Measurements from ENCODE around the gene TGFBR2. TPM values are rescaled to one million over a fixed set of nuclear protein-coding genes. Genes with fewer than 3 reads are reported as not detected.

The TGFBR2 gene
- polyA plus RNA-seq, 3 donors, result 46.6 to 60.3 (median 57.0) TPM

GRCh38 chr3:30649572-30650318, 43.3 kb downstream of the TGFBR2 start:
- peak overlapping the region in 1 of 3 experiments; percentile 35 for H3K4me3 ChIP-seq (replicated peaks in 1 of 3; ENCODE audit: low read depth in 2 of 3, low read length in 3 of 3)
- Mint-ChIP-seq H3K9me3 (no peaks in the 10 kb centered on the region), H3K27me3 (ENCODE audit: low read depth in 3 of 3) (no peaks in the 10 kb centered on the region), H3K4me3 (peak overlapping the region; percentile 43 to 74), H3K4me1 (peaks cover 77% of the 10 kb centered on the region), H3K36me3 (peaks cover 90 to 93% of the 10 kb centered on the region in 2 donors), H3K27ac (peak overlapping the region; percentile 83 to 94 (median 91))
- H3K36me3 ChIP-seq (replicated peaks in 1 of 2; ENCODE audit: control insufficient read depth in 1 of 2, insufficient read depth in 2 of 2, low read length in 2 of 2), result peaks cover 51 to 86% of the 10 kb centered on the region in 2 donors
- DNase-seq, result peak; percentile 76 to 89 (median 89)
- intact Hi-C loops (cut with micrococcal nuclease), result loop anchor here in 1 of 2 donors (5.0 to 10.0 kb wide), 2 partner anchors 42 to 895 kb away; partner anchors contain the start of gene TGFBR2
- peaks cover 11% of the 10 kb centered on the region for H4K20me1 ChIP-seq (ENCODE audit: insufficient read depth, low read length)
- peak overlapping the region; percentile 49 to 89 for H3K27ac ChIP-seq (ENCODE audit: low read depth in 1 of 2, low read length in 2 of 2)
- H3K9ac ChIP-seq (ENCODE audit: insufficient read depth, low read length, poor library complexity, severe bottlenecking), result no peak overlapping the region
- peaks cover 74% of the 10 kb centered on the region for H3K79me2 ChIP-seq (ENCODE audit: insufficient read depth, low read length)
- no peak for TF ChIP-seq CTCF (IDR thresholded peaks at IDR 0.05)
- H3K9me3 ChIP-seq (replicated peaks in 1 of 2; ENCODE audit: control insufficient read depth in 1 of 2, insufficient read depth in 1 of 2, low read length in 2 of 2), result no peaks in the 10 kb centered on the region
- no peak overlapping the region for H2AFZ ChIP-seq (ENCODE audit: insufficient read depth, low read depth, low read length, poor library complexity, severe bottlenecking)
- peaks cover 66 to 72% of the 10 kb centered on the region in 2 donors for H3K4me1 ChIP-seq (ENCODE audit: control insufficient read depth in 1 of 2, insufficient read depth in 2 of 2, low read length in 2 of 2)
- WGBS (ENCODE audit: insufficient coverage), result 34% methylated on average over 6 of the region's 9 CpGs
- peak overlapping the region; percentile 46 for H3K4me2 ChIP-seq (replicated peaks; ENCODE audit: extremely low read depth, low read length, poor library complexity, severe bottlenecking)
- H3K27me3 ChIP-seq (ENCODE audit: control insufficient read depth in 2 of 2, insufficient read depth in 2 of 2, low read length in 2 of 2), result no peaks in the 10 kb centered on the region

- Mint-ChIP-seq H3K9me3 (no peaks in the 10 kb centered on the region), H3K27me3 (ENCODE audit: low read depth in 3 of 3) (no peaks in the 10 kb centered on the region), H3K27ac (peak overlapping the region; percentile 83 to 94 (median 88)), H3K4me1 (peaks cover 77% of the 10 kb centered on the region), H3K36me3 (peaks cover 89 to 91% of the 10 kb centered on the region in 2 donors), H3K4me3 (no peak overlapping the region)
- intact Hi-C loops (cut with micrococcal nuclease), result no loop called here
- no peak overlapping the region for H2AFZ ChIP-seq (ENCODE audit: insufficient read depth, low read depth, low read length, poor library complexity, severe bottlenecking)
- 100% methylated on average over 1 of the region's 2 CpGs for WGBS (ENCODE audit: insufficient coverage)
- H3K27ac ChIP-seq (ENCODE audit: low read depth in 1 of 2, low read length in 2 of 2), result peak overlapping the region; percentile 49 to 89
- H3K36me3 ChIP-seq (replicated peaks in 1 of 2; ENCODE audit: control insufficient read depth in 1 of 2, insufficient read depth in 2 of 2, low read length in 2 of 2), result peaks cover 52 to 83% of the 10 kb centered on the region in 2 donors
- no peak for DNase-seq
- peak overlapping the region in 1 of 3 experiments; percentile 35 for H3K4me3 ChIP-seq (replicated peaks in 1 of 3; ENCODE audit: low read depth in 2 of 3, low read length in 3 of 3)
- H3K9ac ChIP-seq (ENCODE audit: insufficient read depth, low read length, poor library complexity, severe bottlenecking), result no peak overlapping the region
- peaks cover 67% of the 10 kb centered on the region for H3K79me2 ChIP-seq (ENCODE audit: insufficient read depth, low read length)
- H3K4me2 ChIP-seq (replicated peaks; ENCODE audit: extremely low read depth, low read length, poor library complexity, severe bottlenecking), result no peak overlapping the region
- peaks cover 66 to 72% of the 10 kb centered on the region in 2 donors for H3K4me1 ChIP-seq (ENCODE audit: control insufficient read depth in 1 of 2, insufficient read depth in 2 of 2, low read length in 2 of 2)
- H3K27me3 ChIP-seq (ENCODE audit: control insufficient read depth in 2 of 2, insufficient read depth in 2 of 2, low read length in 2 of 2), result no peaks in the 10 kb centered on the region
- H4K20me1 ChIP-seq (ENCODE audit: insufficient read depth, low read length), result peaks cover 19% of the 10 kb centered on the region
- TF ChIP-seq CTCF (IDR thresholded peaks at IDR 0.05), result no peak
- no peaks in the 10 kb centered on the region for H3K9me3 ChIP-seq (replicated peaks in 1 of 2; ENCODE audit: control insufficient read depth in 1 of 2, insufficient read depth in 1 of 2, low read length in 2 of 2)
These were observed 44.1 kb downstream of the TGFBR2 start for GRCh38 chr3:30650348-30650995.

Data from CD14-positive monocyte (primary cell).